HepG2 (cell line): Measurements from ENCODE around the gene AJUBA. TPM values are rescaled to one million over a fixed set of nuclear protein-coding genes. Genes with fewer than 3 reads are reported as not detected.

Source experiments
- AKAP8 ChIP-seq: sonication (generic); formaldehyde crosslinking; IDR thresholded peaks from 2 replicates; pipeline ENCODE4 v1.5.1; 2020; ENCODE audit warnings: mild to moderate bottlenecking, missing genetic modification reagents
- ARNT ChIP-seq: fragments of 450-650 bp; IDR thresholded peaks from 2 replicates; pipeline ENCODE4 v1.6.1; 2017
- CERS6 ChIP-seq: sonication (generic); formaldehyde crosslinking; IDR thresholded peaks from 2 replicates; pipeline ENCODE4 v1.5.0; 2020; ENCODE audit warnings: missing genetic modification reagents
- CHD2 ChIP-seq: IDR thresholded peaks from 2 replicates; pipeline ENCODE4 v1.6.1; 2011; ENCODE audit warnings: low read depth, low read length, improper control_type of control experiment
- CREB1 ChIP-seq, 2 experiments: fragments of 450-650 bp in 1 of 2; IDR thresholded peaks; 2 replicates each; pipeline ENCODE4 v1.6.1; 2016 to 2017; ENCODE audit warnings: control low read depth in 1 of 2, mild to moderate bottlenecking in 1 of 2, missing compliant biosample characterization in 1 of 2, missing genetic modification characterization in 1 of 2
- CSRNP2 ChIP-seq: sonication (generic); formaldehyde crosslinking; conservative IDR thresholded peaks from 2 replicates; pipeline ENCODE4 v1.8.0; 2022; ENCODE audit warnings: low read depth, missing genetic modification reagents
- EEA1 ChIP-seq: sonication (generic); formaldehyde crosslinking; IDR thresholded peaks from 2 replicates; pipeline ENCODE4 v1.5.1; 2020; ENCODE audit warnings: mild to moderate bottlenecking, missing genetic modification reagents, borderline replicate concordance
- JDP2 ChIP-seq: sonication (generic); formaldehyde crosslinking; IDR thresholded peaks from 2 replicates; pipeline ENCODE4 v1.8.1; 2022; ENCODE audit warnings: missing genetic modification reagents, borderline replicate concordance
- PHF5A ChIP-seq: IDR thresholded peaks from one replicate; pipeline ENCODE4 v1.6.1; 2018; ENCODE audit warnings: low read depth, missing genetic modification reagents; ENCODE audit not compliant: unreplicated experiment
- RNF219 ChIP-seq: sonication (generic); formaldehyde crosslinking; IDR thresholded peaks from 2 replicates; pipeline ENCODE4 v1.5.0; 2020; ENCODE audit warnings: mild to moderate bottlenecking, missing genetic modification reagents
- ZBTB20 ChIP-seq: sonication (generic); formaldehyde crosslinking; IDR thresholded peaks from 2 replicates; pipeline ENCODE4 v1.8.1; 2023; ENCODE audit warnings: missing genetic modification reagents, low read depth, mild to moderate bottlenecking, borderline replicate concordance
- ZNF235 ChIP-seq: sonication (generic); formaldehyde crosslinking; IDR thresholded peaks from 2 replicates; pipeline ENCODE4 v1.8.1; 2023; ENCODE audit warnings: mild to moderate bottlenecking, missing genetic modification reagents, borderline replicate concordance
- ZNF318 ChIP-seq: sonication (generic); formaldehyde crosslinking; IDR thresholded peaks from 2 replicates; pipeline ENCODE4 v1.4.0; 2020; ENCODE audit warnings: mild to moderate bottlenecking, missing genetic modification reagents
- ZNF75D ChIP-seq: sonication (generic); formaldehyde crosslinking; IDR thresholded peaks from 2 replicates; pipeline ENCODE4 v1.8.1; 2023; ENCODE audit warnings: missing genetic modification reagents, mild to moderate bottlenecking, borderline replicate concordance
- polyA plus RNA-seq, 8 experiments: library from polyadenylated mRNA; depleted of rRNA in 3 of 8; stranded (reverse) in 7 of 8; unstranded in 1 of 8; fragments of >200 nt; fragmentation: Illumina TruSeq in 4 of 8; extraction: Trizol in 4 of 8; gene quantifications; 2 replicates each; pipeline versions ENCODE4 v1.2.1 to v1.2.3, GENCODE V29; 2011 to 2016; ENCODE audit warnings: low read depth in 4 of 8, missing spikeins in 1 of 8, mixed read lengths in 1 of 8; ENCODE audit not compliant: insufficient read depth in 1 of 8
- total RNA-seq, 5 experiments: library from RNA; depleted of rRNA; stranded (reverse); fragments of >200 nt; fragmentation: Illumina TruSeq; extraction: Trizol; gene quantifications; 2 replicates each; pipeline ENCODE4 v1.2.3, GENCODE V29; 2016; ENCODE audit warnings: low read depth in 1 of 5

The AJUBA gene
- total and polyA plus RNA-seq, 2 of the 13 experiments (the other 11 are each of a cell fraction or from before 2014, with no cell fraction given), result 157 to 241 TPM

- TF ChIP-seq ZNF318 (CRISPR knock-in tag), result peak; percentile 77; the same call in 1 of the 2 replicates
- TF ChIP-seq CREB1 (IDR thresholded peaks at IDR 0.05), result peak; percentile 89
- no peak; the same call in 1 of the 2 replicates for TF ChIP-seq CREB1 (CRISPR knock-in tag; IDR thresholded peaks at IDR 0.05)
- TF ChIP-seq ZNF75D (CRISPR knock-in tag), result no peak
- TF ChIP-seq CSRNP2 (CRISPR knock-in tag), result peak; percentile 97
- peak; percentile 97 for TF ChIP-seq EEA1
- TF ChIP-seq CERS6 (CRISPR knock-in tag), result peak; percentile 90
- no peak for TF ChIP-seq RNF219 (CRISPR knock-in tag)
- no peak for TF ChIP-seq ARNT
- TF ChIP-seq ZNF235 (CRISPR knock-in tag), result peak; percentile 97; the same call in 1 of the 2 replicates
- TF ChIP-seq JDP2 (CRISPR knock-in tag), result peak; percentile 95
- TF ChIP-seq PHF5A (CRISPR knock-in tag), result peak; percentile 98
- peak; percentile 84 for TF ChIP-seq CHD2
- TF ChIP-seq ZBTB20 (CRISPR knock-in tag), result peak; percentile 97
- TF ChIP-seq AKAP8 (CRISPR knock-in tag), result peak; percentile 75; the same call in 1 of the 2 replicates
Observed at GRCh38 chr14:23006544-23007419, 24.4 kb upstream of the AJUBA start (continued).
